ENCODE results near the gene AATK. TPM values are rescaled to one million over a fixed set of nuclear protein-coding genes. Genes with fewer than 3 reads are reported as not detected.
A peak's percentile ranks its signal among the peaks of the same experiment; 100 is the strongest.
"Not testable (repeated sequence)": the region's sequence is repeated elsewhere in the genome, so short reads cannot be mapped to it uniquely, and the experiment has no call there.

AATK gene
- total RNA-seq, 1 experiment from 2014 or later = 24.2 TPM

DNA sequence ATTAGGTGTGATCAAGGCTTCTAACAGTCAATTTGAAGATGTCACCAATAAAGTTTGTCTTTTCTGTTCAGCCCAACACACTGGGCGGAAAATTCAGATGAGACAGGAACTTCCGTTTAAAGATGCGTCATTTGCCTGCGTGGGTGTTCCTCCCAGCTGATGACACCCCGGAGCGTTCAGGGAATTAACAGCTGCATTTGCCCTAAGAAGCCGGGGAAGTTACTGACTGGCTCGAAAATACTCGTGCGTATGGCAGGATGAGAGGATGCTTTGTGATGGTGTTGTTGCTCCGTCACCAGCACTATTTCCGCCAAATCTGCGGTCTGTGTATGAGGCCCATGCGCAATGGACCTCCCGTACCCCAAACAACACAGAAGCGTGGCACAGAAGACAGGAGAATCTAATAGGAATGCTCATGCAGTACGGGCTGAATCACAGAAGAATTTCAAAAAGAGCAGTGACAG is 12.6 kb downstream of the AATK start:
- Histone ChIP-seq H3K9me3 (replicated peaks) (no peaks in the 10 kb centered on the region), H3K4me3 (no peak overlapping the region), H3K36me3 (no peaks in the 10 kb centered on the region), H3K4me1 (peaks cover 21% of the 10 kb centered on the region), H3K27me3 (no peaks in the 10 kb centered on the region), H3K27ac (peak overlapping the region; percentile 79)
- DNase-seq = peak; percentile 98 to 100

DNA sequence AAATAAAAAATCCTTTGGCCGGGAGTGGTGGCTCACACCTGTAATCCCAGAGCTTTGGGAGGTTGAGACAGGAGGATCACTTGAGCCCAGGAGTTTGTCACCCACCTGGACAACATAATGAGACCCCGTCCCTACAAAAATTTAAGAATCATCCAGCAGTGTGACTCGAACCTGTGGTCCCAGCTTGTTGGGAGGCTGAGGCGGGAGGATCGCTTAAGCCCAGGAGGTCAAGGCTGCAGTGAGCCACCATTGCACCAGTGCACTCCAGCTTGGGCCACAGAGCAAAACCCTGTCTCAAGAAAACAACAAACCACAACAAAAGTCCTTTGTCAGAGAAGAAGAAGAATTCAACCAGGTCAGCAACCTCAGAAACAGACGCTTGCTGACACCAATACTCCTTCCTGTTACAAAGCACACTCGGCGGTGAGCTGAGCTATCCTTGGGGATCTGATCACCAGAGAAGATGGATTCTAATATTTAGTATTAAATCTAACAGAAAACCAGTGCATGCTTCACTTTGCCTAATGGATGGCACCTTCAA is 13.7 kb downstream of the AATK start:
- Histone ChIP-seq H3K9me3 (replicated peaks) (no peaks in the 10 kb centered on the region), H3K36me3 (no peaks in the 10 kb centered on the region), H3K4me1 (peaks cover 21% of the 10 kb centered on the region), H3K27ac (peak overlapping the region; percentile 79), H3K4me3 (no peak overlapping the region), H3K27me3 (no peaks in the 10 kb centered on the region)
- DNase-seq = no peak

DNA sequence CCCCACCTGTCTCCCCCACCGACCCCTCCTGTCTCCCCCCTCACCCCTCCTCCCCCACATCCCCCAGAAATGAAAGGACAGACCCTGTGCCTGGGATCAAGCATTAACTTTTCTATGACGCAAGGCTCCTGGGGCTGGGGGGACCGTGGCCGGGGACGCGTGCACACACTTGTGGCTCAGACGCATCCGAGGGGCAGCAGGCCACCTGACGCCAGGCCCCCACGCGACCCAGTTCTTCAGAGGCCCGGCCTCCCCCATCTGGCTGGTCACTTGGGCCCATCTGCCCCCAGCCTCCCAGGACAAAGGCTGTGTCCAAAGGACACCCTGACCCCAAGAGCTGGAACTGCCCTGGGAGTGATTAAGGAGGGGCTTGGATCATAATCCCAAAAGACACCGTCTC is 14.7 kb downstream of the AATK start:
- Histone ChIP-seq H3K36me3 (no peaks in the 10 kb centered on the region), H3K27ac (no peak overlapping the region), H3K4me1 (peaks cover 21% of the 10 kb centered on the region), H3K27me3 (no peaks in the 10 kb centered on the region), H3K9me3 (replicated peaks) (no peaks in the 10 kb centered on the region), H3K4me3 (no peak overlapping the region)
- no peak for DNase-seq

DNA sequence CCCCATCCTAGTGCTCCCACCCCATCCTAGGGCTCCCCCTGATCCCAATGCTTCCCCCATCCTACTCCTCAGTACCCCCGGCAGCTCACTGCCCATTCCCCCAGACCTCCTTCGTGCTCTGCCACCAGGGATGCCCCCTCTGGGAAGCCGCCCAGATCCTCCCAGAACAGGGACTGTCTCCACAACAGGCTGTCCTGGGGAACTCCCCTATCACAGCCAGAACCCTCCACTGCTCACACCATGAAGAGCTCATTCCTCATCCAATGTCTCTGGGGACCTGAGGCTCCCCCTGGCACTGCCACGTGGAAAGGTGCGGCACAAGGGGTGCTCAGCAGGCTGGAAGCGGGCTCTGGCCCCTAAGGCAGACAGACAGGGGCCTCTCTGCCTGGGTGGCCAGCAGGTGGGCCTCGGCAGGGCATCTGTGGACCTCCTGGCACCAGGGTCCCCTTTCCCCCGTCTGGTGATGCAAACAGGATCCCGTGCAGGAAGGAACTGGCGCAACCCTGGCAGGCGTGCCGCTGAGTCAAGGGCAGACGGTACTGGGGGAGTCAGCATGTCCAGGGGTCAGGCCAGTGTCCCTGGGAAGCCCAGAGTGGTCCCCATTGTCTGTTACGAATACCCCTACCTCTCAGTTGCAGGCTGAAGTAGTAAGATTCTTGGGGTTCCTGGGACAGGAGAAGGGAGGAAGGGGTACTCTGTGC is 15.5 kb downstream of the AATK start:
- Histone ChIP-seq H3K27me3 (no peaks in the 10 kb centered on the region), H3K4me3 (no peak overlapping the region)

DNA sequence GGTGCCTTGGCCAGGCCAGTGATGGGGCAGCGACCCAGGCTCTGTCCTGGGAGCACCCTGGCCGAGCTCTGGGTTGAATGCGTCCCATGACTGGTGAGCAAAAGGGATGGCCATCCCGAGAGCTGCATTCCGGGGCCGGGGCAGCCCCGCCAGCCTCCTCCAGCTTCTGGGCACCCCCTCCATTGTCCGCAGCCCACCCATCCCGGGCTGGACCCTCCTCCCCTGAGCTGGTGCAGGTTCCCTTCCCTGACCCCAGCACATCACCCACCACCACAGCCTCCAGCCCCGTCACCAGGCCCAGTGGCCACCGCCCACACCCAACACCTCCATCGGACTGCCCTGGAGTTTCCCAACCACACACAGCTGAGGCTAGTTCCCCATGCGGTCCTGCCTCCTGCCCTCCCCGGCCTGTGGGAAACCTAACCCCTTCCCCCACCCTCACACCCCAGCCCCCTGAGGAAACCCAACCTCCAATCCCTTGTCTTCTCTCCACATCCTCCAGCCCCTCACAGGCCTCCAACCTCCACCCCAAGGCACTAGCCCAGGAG is 17.0 kb downstream of the AATK start:
- Histone ChIP-seq H3K4me1 (peaks cover 17% of the 10 kb centered on the region), H3K27ac (no peak overlapping the region), H3K9me3 (replicated peaks) (no peaks in the 10 kb centered on the region), H3K4me3 (no peak overlapping the region), H3K36me3 (no peaks in the 10 kb centered on the region), H3K27me3 (no peaks in the 10 kb centered on the region)
- no peak for DNase-seq

More for the DNA sequence above, 15.5 kb downstream of the AATK start:
- H3K9me3 ChIP-seq (replicated peaks) = no peaks in the 10 kb centered on the region
- no peaks in the 10 kb centered on the region for H3K36me3 ChIP-seq
- no peak overlapping the region for H3K27ac ChIP-seq
- DNase-seq = no peak
- H3K4me1 ChIP-seq = peaks cover 21% of the 10 kb centered on the region

DNA sequence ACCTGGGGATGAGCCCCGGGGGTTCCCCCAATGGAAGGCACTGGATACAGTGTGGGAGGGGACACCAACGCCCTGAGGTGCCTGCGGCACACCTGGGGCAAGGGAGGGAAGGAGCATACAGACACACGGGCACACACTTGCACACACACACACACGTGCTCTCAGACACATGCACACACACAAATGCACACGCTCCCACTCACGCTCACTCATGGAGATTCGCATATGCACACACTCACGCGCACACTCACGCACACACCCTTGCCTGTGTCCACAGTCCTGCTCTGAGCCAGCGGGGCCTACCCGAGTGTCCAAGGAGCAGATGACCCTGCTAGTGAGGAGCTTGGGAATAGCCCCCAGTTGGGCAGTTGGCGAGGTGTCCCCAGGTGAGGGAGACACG is 17.4 kb downstream of the AATK start:
- H3K27ac ChIP-seq = no peak overlapping the region

DNA sequence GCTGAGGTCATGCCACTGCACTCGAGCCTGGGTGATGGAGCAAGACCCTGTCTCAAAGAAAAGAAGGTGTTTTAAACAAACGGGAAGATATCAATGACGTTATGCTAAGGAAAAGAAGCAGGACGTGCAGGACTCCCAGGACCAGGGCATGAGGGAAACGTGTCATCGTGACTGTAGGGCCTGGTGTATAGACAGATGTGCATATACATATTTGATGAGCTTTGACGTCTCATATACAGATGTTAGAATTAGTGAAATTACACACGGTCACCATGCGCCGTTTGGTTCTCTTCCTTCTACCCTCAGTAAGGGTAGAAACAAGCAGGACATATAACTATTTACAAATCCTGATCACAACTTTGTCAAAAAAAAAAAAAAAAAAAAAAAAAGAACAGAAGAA is 18.3 kb downstream of the AATK start:
- H3K4me1 ChIP-seq = peaks cover 10% of the 10 kb centered on the region
- H3K27me3 ChIP-seq = no peaks in the 10 kb centered on the region
- H3K9me3 ChIP-seq (replicated peaks) = no peaks in the 10 kb centered on the region
- no peaks in the 10 kb centered on the region for H3K36me3 ChIP-seq
- H3K4me3 ChIP-seq = no peak overlapping the region
- H3K27ac ChIP-seq = no peak overlapping the region
- DNase-seq = no peak

More for the DNA sequence above, 17.4 kb downstream of the AATK start:
- no peaks in the 10 kb centered on the region for H3K27me3 ChIP-seq
- H3K36me3 ChIP-seq = no peaks in the 10 kb centered on the region
- DNase-seq = no peak
- peaks cover 12% of the 10 kb centered on the region for H3K4me1 ChIP-seq
- no peak overlapping the region for H3K4me3 ChIP-seq
- H3K9me3 ChIP-seq (replicated peaks) = no peaks in the 10 kb centered on the region

DNA sequence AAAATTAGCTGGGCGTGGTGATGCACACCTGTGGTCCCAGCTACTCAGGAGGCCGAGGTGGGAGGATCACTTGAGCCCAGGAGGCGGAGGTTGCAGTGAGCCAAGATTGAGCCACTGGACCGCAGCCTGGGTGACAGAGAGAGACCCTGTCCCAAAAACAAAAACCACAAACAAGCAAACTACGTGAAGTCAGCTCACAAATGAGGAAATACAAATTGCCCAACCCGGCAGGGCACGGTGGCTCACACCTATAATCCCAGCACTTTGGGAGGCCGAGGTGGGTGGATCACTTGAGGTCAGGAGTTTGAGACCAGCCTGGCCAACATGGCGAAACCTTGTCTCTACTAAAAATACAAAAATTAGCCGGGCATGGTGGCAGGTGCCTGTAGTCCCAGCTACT is 19.8 kb downstream of the AATK start:
- not testable (repeated sequence) for H3K4me1 ChIP-seq; H3K9me3 ChIP-seq (replicated peaks); DNase-seq; H3K36me3 ChIP-seq; H3K27ac ChIP-seq; H3K27me3 ChIP-seq; H3K4me3 ChIP-seq

DNA sequence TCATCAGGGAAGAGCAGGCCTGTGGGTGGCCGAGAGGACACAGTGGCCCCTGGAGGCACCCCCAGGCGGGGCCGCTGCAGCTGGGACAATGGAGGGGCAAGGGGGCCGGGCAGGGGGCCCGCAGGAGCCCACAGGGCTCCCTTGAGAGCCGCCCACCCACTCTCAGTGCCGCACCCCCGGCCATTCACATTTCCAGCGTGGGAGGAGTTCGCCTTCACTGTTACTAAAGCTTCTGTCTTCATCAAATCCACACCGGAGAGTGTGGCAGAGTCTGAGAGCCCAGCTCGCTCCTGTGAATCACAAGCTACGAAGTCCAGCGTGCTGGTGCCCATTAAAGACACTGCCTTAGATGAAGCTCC is 21.6 kb downstream of the AATK start:
- no peaks in the 10 kb centered on the region for H3K9me3 ChIP-seq (replicated peaks)
- H3K36me3 ChIP-seq = no peaks in the 10 kb centered on the region
- DNase-seq = no peak
- no peaks in the 10 kb centered on the region for H3K27me3 ChIP-seq
- H3K27ac ChIP-seq = no peak overlapping the region
- H3K4me1 ChIP-seq = peaks cover 4% of the 10 kb centered on the region; the same call in 1 of the 2 replicates
- H3K4me3 ChIP-seq = no peak overlapping the region

DNA sequence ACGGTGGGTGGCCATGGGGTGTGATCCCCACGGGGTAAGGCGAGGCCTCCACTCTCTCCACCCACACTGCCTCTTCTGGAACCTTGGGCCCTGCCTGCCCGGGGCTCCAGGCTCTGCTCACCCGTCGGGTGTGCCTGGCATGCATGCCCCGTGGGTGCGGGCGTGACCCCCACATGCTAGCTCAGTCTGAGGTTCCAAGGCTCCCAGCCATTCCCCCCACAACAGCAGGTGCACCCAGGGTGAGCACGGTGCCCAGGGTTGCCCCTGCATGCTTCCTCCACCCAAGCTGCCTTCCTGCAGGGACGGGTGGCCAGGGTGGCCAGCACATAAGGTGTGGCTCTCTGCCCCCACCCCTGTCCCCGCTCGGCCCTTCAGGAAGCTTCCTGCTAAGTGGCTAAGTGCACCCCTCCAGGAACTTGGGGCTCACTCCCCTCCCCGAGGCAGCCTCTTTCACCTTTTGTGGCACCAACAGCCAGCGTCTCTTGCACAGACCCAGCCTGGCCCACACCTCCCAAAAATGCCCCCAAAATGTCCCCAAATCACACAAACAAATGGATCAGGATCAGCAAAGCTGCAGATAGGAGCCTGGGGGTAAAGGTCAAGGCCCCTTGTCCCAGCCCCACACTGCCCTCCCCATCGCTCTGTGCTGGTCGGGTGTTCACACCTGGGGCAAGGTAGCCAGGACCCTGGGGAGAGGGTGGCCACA is 22.2 kb downstream of the AATK start:
- no peaks in the 10 kb centered on the region for H3K27me3 ChIP-seq
- DNase-seq = no peak

DNA sequence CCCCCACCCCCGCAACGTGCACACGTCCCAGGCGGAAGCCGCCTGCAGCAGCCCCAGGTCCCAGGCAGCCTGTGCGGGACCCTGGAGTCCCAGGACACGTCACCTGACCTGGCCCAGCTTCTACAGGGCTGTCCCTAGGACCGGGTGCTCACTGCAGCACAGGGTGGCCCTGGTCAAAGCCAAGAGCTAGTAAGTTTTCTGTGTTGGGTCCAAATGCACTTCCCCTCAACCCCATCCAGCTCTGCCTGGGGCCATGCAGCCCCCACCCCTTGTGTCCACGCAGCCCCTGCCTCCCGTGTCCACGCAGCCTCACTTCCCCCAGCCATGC is 22.9 kb downstream of the AATK start:
- H3K27ac ChIP-seq = peak overlapping the region; percentile 14; the same call in 1 of the 2 replicates
- H3K4me1 ChIP-seq = peaks cover 4% of the 10 kb centered on the region; the same call in 1 of the 2 replicates
- no peak for DNase-seq
- H3K4me3 ChIP-seq = peak overlapping the region; percentile 8; the same call in 1 of the 2 replicates
- H3K27me3 ChIP-seq = no peaks in the 10 kb centered on the region
- H3K36me3 ChIP-seq = no peaks in the 10 kb centered on the region
- H3K9me3 ChIP-seq (replicated peaks) = no peaks in the 10 kb centered on the region

More for the DNA sequence above, 22.2 kb downstream of the AATK start:
- Histone ChIP-seq H3K9me3 (replicated peaks) (no peaks in the 10 kb centered on the region), H3K4me3 (no peak overlapping the region), H3K4me1 (peaks cover 4% of the 10 kb centered on the region; the same call in 1 of the 2 replicates), H3K36me3 (no peaks in the 10 kb centered on the region), H3K27ac (no peak overlapping the region)

DNA sequence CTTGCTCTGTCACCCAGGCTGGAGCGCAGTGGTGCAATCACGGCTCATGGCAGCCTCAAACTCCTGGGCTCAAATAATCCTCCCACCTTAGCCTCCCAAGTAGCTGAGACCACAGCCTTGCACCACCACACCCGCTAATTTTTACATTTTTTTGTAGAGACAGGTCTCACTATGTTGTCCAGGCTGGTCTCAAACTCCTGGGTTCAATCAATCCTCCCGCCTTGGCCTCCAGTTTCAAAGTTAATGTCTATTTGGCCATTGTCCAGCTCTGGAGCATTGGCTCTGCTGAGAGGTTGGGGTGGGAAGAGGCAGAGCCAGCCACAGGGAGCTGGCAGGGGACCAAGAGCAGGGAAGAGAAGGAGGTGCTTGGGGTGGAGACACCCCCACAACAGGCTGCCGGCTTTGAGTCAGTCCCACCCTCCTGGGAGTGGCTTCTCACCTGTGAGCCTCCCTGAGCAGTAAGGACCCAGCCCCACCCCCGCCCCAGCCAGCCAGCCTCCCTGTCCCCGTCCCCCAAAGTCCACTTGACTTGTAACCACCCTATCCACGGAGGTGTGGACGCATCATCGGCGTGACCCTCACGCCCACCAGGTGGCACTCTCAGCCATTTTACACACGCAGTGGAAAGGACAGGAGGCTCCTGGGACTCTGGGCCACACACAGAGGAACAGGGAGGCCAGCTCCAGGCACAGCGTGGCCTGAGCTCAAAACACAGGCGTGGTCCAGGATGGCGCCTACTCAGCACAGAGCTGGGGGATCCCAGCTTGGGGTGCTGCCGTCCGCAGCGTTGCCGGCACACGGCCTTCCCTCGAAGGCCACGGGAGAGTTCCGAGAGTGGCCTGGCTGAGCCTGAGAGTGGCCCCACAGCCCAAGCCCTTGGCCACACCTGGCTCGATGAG is 23.5 kb downstream of the AATK start:
- H3K27ac ChIP-seq = peak overlapping the region; percentile 14; the same call in 1 of the 2 replicates
- peaks cover 4% of the 10 kb centered on the region; the same call in 1 of the 2 replicates for H3K9me3 ChIP-seq (replicated peaks)
- H3K36me3 ChIP-seq = no peaks in the 10 kb centered on the region
- H3K27me3 ChIP-seq = no peaks in the 10 kb centered on the region
- peak; percentile 97 to 99 for DNase-seq
- peaks cover 4% of the 10 kb centered on the region; the same call in 1 of the 2 replicates for H3K4me1 ChIP-seq
- H3K4me3 ChIP-seq = peak overlapping the region; percentile 8; the same call in 1 of the 2 replicates

DNA sequence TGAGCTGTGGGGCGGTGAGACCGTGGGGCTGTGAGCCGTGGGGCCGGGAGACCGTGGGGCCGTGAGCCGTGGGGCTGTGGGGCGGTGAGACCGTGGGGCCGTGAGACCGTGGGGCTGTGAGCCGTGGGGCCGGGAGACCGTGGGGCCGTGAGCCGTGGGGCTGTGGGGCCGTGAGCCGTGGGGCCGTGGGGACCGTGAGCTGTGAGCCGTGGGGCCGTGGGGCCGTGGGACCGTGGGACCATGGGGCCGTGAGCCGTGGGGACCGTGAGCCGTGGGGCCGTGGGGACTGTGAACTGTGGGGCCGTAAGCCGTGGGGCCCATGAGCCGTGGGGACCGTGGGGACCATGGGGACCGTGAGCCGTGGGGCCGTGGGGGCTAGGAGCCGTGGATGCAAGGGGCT is 25.3 kb downstream of the AATK start:
- Histone ChIP-seq H3K9me3 (replicated peaks) (peaks cover 4% of the 10 kb centered on the region; the same call in 1 of the 2 replicates), H3K27ac (no peak overlapping the region), H3K4me3 (no peak overlapping the region), H3K4me1 (peaks cover 4% of the 10 kb centered on the region; the same call in 1 of the 2 replicates), H3K36me3 (no peaks in the 10 kb centered on the region), H3K27me3 (no peaks in the 10 kb centered on the region)
- DNase-seq = no peak

DNA sequence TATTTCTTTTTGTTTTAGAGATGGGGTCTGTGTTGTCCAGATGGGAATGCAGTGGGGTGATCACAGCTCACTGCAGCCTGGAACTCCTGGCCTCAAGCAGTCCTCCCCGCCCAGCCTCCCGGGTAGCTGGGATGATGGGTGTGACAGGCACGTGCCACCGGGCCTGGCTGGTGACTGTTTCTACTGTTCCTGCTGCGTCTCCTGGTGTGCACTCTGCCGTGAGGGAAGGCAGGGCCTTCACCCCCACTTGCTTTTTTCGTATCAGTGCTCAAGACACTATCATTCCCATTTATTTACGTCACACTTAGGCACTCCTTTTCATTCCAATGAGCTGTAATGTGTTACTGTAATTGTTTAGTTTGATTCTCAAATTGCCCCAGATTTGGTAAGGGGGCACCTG is 26.0 kb downstream of the AATK start:
- Histone ChIP-seq H3K27me3 (no peaks in the 10 kb centered on the region), H3K4me1 (peaks cover 4% of the 10 kb centered on the region; the same call in 1 of the 2 replicates), H3K9me3 (replicated peaks) (peaks cover 4% of the 10 kb centered on the region; the same call in 1 of the 2 replicates), H3K36me3 (no peaks in the 10 kb centered on the region), H3K27ac (no peak overlapping the region), H3K4me3 (no peak overlapping the region)
- no peak for DNase-seq
